ENCODE results near the gene FGF5.

DNA sequence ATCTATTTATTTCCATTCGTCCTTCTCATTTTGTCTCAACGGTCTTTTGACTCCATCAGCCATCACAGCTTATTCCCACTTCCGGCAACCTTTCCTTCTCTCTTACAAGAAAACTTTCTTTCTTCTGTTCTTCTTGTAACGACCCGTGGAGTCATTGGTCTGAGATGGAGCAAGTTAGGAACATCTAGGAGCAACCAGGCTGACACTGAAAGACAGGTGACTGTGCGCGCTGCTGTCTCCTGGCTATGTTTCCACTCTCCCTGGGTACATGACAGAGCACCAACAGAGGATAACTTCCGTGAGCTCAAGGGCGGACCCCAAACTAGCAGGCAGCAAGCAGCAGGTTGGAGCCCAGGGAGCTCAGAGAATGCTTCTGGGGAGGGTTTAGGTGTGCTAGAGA, 2.5 kb downstream of the FGF5 start:
- TF ChIP-seq, protein P1, sequence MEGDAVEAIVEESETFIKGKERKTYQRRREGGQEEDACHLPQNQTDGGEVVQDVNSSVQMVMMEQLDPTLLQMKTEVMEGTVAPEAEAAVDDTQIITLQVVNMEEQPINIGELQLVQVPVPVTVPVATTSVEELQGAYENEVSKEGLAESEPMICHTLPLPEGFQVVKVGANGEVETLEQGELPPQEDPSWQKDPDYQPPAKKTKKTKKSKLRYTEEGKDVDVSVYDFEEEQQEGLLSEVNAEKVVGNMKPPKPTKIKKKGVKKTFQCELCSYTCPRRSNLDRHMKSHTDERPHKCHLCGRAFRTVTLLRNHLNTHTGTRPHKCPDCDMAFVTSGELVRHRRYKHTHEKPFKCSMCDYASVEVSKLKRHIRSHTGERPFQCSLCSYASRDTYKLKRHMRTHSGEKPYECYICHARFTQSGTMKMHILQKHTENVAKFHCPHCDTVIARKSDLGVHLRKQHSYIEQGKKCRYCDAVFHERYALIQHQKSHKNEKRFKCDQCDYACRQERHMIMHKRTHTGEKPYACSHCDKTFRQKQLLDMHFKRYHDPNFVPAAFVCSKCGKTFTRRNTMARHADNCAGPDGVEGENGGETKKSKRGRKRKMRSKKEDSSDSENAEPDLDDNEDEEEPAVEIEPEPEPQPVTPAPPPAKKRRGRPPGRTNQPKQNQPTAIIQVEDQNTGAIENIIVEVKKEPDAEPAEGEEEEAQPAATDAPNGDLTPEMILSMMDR (IDR thresholded peaks at IDR 0.05): no peak
- no peak for TF ChIP-seq POLR2A (IDR thresholded peaks at IDR 0.05)
